HG02678 (cell line): ENCODE results near the gene PIP5K1C.

Experiments
- ATAC-seq: cut with Tn5 transposase; IDR thresholded peaks from one replicate; pipeline ENCODE4 v1.9.1; 2021; ENCODE audit warnings: mild to moderate bottlenecking, moderate library complexity; ENCODE audit not compliant: unreplicated experiment

PIP5K1C gene

GRCh38 chr19:3612901-3613741 lies 87.1 kb downstream of the PIP5K1C start:
- no peak for ATAC-seq

DNA sequence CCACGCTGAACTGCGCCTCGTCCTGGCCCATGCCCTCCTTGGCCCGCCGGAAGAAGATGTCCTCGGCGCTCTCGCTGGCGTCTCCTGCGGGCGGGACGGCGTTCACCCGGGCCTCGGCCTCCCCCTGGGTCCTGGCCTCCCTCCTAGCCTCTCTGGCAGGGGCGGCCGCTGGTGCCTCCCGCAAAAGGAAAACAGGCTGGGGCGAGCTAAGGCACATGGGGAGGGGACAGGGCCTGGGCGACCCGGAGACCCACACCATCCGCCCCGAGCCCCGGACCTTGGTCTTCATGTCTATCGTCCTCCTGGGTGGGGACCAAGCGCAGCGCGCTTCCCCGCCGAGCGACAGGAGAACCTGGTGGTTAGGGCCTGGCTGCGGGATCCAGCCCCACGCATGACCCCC lies 87.9 kb downstream of the PIP5K1C start:
- no peak for ATAC-seq

GRCh38 chr19:3611841-3612240 lies 88.4 kb downstream of the PIP5K1C start:
- ATAC-seq: no peak

DNA sequence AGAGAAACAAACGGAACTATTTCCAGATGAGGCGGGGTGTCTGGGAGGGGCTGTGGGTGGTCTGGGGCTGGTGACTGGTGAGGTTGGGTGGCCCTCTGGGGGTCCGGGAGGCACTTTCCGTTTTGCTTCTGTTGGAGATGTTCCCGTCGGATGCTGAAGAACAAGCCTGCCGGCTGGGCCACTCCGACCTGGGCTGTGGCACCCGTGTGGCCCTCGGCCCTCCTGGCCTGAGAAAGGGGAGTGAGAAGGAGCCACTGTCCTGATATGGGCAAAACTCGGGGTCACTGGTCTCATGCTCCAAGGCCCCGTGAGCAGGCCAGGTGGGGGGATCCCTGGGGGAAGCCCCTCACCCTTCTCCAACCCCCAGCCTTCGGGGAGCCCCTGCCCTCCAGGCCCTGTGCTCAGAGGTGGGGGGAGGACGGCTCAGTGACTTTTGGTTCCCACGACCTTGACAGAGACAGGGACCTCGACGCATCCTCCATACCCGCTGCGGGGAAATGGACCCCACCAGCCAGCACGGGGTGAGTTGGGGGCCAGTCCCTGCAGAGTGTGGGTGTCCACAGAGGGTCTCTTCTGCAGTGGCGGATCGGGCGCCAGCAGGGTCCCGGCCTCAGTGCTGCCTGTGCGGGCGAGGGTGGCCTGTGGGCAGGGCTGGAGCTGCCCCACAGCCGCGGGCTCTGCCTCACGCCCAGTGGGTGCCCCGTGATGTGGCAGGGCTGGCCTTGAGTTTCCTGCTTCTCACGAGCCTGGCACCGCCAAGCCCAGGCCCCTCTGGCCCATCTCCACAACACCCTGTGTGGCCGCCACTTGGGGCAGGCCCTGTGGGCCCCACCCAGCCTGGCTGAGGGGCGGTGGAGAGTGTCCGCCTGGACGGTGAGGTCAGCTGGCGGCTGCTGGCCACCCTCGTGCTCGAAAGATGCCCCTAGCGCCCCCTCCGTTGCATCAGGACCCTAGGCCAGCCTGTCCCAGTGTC lies 89.2 kb downstream of the PIP5K1C start:
- no peak for ATAC-seq

GRCh38 chr19:3609779-3610719 lies 90.2 kb downstream of the PIP5K1C start:
- no peak for ATAC-seq

DNA sequence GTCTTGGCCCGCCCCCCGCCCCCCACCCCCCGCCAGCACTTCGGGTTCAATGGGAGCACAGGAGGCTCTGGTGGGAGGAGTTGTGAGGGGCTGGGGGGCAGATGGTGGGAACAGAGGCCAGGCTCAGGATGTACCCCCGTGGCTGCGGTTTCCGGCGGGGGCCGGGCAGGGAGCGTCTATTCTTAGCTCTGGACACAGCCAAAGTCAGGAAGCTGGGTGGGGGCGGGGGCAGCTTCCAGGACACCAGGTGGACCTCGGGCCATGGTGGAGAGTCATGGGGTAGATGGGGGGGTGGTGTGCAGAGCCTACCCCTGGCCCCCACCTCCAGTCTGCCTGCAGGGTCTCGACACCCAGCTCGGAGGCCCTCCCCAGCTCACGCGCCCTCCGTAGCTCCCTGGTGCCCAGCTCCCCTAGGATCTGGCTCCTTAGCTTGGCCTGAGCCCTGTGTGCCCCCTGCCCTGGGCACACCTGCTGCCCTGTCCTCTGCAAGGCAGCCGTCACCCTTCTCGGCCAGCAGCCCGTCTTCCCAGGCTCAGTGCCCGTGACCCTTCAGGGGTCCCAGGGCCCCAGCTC lies 91.4 kb downstream of the PIP5K1C start:
- ATAC-seq: no peak

- ATAC-seq: no peak
Observed at GRCh38 chr19:3608079-3608641, 92.1 kb downstream of the PIP5K1C start.

DNA sequence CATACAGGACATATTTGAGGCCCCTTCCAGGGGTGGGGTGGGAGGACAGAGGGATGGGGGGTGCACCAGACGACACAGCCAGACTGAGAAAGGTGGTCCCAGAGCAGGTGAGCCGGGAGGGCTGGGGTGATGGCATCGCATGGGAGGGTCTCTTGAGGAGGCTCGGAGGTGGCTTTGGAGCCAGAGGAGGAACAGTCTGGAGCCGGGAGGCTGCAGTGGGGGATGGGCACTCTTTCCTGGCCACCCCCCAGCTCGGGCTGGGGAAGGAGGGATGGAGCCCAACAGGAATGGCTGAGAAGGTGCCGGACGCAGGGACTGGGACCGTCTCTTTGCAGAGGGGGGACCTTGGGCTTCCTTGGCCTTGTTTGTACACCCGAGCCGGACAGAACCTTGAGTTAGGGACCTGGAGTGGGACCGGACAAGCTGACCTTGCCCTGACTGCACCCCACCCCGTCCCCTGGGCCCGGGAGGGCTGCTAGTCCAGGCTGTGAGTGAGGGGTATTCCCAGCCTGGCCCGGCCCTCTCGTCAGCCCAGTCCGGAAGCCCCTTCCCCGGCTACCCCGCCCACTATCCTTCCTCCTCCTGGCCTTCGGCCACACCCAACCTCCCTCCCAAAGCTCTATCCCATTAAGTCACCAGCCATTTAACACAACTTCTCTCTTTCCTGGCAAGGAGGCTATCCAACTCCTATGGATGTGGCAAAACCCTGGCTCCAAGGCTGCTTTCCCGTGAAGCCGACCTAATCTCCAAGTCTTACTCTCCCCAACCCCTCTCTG lies 92.8 kb downstream of the PIP5K1C start:
- ATAC-seq: no peak

GRCh38 chr19:3606690-3607289 lies 93.5 kb downstream of the PIP5K1C start, which contains the start of gene TBXA2R:
TBXA2R (minus strand) TSS chr19:3606875; CDS start chr19:3600634, 6,241 bp downstream.
- ATAC-seq: no peak

GRCh38 chr19:3606174-3606689 lies 94.0 kb downstream of the PIP5K1C start:
- no peak for ATAC-seq

- ATAC-seq: no peak
Observed at GRCh38 chr19:3605770-3606169, 94.5 kb downstream of the PIP5K1C start.

DNA sequence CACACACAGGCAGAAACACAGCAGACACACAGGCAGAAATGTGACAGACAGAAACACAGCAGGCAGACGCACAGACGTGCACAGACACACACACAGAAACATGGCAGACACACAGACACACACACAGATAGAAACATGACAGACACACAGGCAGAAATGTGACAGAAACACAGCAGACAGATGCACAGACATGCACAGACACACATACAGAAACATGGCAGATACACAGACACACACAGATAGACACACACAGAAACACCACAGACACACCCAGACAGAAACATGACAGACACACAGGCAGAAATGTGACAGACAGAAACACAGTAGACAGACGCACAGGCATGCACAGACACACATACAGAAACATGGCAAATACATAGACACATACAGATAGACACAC lies 94.9 kb downstream of the PIP5K1C start:
- ATAC-seq: no peak

DNA sequence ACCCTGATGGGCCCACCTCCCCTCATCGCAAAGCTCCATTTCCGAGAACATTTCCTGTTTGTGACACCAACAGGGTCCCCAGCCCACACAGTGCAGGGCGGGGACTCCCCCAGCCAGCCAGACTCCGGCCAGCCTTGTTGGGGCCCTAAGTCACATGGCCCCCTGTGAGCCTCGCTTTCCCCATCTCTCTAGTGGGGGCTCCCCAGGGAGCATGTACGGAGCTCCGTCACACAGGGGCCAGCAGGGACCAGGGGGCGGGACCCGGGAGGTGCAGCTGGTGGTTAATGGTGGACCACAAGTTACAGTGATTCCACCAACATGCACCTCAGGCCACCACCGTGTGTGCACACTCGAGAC lies 95.3 kb downstream of the PIP5K1C start:
- no peak for ATAC-seq

DNA sequence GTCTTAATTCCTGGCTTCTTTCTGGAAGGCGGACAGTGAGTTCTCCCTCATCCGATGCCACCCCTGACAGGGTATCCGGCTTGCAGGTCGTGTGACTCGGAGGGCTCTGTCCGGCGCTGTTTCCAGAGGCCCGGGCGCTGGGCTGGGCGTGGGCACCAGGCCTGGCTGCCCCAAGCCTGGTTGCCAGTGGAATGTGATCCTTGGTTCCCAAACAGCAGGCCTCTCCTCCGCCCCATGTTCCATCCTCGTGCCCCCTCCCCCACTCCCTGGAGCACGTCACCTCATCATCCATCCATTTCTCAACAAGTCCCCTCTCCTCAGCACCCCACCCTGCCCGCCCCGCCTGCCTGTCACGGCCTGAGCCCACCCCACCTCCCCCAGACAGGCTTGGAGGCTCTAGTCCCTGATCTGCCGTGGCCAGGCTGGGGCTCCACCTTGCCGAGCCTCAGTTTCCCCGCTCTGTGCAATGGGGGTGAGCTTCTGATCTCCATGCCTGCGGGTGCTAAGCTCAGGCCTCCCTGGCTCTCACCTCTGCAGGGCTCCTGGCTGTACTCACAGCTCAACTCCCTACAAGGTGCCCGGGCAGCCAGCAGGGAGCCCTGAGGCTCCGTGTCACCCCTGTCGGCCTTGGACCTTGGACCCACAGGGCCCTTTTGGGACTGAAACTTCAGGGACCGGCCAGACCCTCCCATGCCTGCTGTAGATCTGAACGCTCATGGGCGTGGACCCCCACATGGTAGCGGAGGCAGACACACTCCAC lies 95.9 kb downstream of the PIP5K1C start:
- ATAC-seq: no peak

DNA sequence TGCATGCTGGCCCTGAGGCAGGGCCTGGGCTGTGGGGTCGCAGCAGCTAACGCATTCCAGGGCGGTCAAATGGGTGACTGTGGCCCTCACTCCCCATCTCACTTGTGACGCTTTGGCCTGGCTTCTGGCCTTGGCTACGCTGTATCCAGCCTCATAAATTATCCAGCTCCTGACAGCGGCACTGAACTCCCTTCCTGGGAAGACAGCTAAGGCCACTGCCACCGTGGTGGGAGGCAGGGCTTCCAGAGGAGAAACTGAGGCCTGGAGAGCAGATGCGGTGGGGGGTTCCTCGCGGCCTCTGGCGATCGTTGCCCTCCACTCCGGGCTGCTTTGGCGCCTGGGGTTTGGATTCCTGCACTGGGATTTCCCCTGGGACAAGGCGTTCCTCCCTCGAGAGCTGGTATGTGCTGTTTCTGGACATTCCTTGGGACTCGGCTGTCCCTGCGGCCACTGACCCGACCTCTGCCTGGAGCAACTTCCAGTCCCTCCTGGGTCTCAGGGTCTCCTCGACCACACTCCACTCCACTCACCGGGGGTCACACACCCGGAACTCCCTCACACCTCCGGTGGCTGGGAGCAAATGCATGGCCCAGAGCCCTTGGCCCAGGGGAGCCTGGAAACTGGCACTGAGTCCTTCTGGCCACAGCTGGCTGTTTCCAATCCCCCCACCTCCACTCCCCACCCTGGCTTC lies 97.0 kb downstream of the PIP5K1C start:
- ATAC-seq: no peak

GRCh38 chr19:3601021-3601420 lies 99.2 kb downstream of the PIP5K1C start:
- ATAC-seq: no peak

GRCh38 chr19:3599776-3600187 lies 100.5 kb downstream of the PIP5K1C start:
- ATAC-seq: no peak
